NK-92 (cell line): ENCODE results near the gene GMPPA.

Experiments
- DNase-seq: peaks from one replicate; lab custom pipeline; 2025; ENCODE audit not compliant: unreplicated experiment; lab: John Stamatoyannopoulos, UW

Gene GMPPA

GRCh38 chr2:219484343-219485200, 14.1 kb upstream of the GMPPA start:
- no peak for DNase-seq

GRCh38 chr2:219485201-219485580, 13.5 kb upstream of the GMPPA start:
- DNase-seq: no peak

DNA sequence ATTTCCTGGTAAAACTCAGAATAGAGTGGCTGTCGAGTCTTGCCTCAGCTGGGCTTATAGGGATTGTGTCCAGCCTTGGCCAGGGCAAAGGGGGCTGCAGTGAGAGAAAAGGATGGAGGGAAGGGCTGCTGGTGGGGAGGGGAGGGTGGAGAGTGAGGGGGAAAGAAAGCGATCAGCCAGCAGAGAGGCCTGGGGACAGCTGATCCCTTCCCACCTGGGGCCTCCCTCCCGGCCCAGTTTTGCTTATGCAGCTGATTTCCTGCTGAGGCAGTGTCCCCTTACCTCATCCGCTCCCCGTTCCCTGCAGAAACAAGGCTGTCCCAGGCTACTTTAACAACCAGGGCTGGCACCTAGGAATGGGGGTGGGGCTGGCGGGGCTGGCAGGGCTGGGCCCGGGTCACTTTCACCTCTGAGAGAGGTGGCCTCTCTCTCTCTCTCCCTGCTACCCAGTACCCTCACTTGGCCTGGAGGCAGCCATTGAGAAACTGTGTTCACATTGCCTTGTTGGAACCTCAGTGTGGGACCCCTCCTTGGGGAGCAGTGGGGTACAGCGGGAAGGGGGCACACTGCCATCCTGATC, 12.2 kb upstream of the GMPPA start:
- no peak for DNase-seq

DNA sequence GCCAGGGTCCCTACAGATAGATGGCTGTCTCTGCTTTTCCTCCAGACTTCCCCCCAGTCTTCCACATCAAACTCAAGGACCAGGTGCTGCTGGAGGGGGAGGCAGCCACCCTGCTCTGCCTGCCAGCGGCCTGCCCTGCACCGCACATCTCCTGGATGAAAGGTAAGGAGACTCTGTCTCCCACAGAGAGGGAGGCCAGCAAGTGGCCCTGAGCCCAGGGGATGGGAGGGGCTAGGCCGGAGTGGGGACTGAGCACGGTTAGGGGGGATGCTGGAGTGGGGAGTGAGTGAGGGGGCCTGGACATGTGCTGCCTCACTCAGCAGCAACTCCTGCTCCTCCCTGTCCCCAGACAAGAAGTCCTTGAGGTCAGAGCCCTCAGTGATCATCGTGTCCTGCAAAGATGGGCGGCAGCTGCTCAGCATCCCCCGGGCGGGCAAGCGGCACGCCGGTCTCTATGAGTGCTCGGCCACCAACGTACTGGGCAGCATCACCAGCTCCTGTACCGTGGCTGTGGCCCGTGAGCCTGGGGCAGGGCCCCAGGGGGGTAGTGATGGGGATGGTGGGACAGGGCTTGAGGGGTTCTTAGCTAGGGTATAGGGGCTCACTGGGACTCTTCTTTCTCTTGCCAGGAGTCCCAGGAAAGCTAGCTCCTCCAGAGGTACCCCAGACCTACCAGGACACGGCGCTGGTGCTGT, 10.4 kb upstream of the GMPPA start:
- DNase-seq: no peak

DNA sequence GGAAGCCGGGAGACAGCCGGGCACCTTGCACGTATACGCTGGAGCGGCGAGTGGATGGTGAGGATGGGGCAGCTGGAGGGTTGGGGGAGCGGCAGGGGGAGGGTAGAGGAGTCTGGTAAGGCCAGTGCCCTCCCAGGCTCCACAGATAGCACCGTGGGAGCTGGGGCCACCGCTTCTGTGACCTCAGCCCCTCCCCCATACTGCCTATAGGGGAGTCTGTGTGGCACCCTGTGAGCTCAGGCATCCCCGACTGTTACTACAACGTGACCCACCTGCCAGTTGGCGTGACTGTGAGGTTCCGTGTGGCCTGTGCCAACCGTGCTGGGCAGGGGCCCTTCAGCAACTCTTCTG, 9.9 kb upstream of the GMPPA start:
- DNase-seq: no peak

- DNase-seq: no peak
Observed at GRCh38 chr2:219489315-219489714, 9.4 kb upstream of the GMPPA start.

DNA sequence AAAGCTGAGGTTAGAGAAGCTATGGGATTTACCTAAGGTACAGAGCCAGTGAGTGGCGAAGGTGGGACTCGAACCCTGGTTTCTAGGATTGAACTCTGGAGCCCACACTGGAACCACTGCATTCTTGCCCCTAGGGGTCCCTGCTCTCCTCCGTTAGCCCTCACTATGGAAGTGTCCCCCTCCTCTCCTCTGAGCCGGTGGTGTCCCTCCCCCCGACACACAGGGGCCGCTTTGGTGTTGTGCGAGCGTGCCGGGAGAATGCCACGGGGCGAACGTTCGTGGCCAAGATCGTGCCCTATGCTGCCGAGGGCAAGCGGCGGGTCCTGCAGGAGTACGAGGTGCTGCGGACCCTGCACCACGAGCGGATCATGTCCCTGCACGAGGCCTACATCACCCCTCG, 8.5 kb upstream of the GMPPA start:
- no peak for DNase-seq

DNA sequence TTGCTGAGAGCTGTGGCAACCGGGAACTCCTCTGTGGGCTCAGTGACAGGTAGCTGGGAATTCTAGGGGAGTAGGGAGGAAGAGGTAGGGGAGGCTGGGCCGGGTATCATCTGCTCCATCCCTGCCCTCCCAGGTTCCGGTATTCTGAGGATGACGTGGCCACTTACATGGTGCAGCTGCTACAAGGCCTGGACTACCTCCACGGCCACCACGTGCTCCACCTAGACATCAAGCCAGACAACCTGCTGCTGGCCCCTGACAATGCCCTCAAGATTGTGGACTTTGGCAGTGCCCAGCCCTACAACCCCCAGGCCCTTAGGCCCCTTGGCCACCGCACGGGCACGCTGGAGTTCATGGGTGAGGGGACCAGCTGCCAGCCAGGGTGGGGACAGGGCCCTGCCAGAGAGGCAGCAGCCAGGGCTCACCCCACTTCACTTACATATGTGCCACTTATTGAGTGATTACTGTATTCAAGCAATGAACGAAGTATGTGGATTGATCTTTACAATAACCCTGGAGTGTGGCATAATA, 8.0 kb upstream of the GMPPA start:
- no peak for DNase-seq

GRCh38 chr2:219491278-219491963, 7.3 kb upstream of the GMPPA start:
- no peak for DNase-seq

DNA sequence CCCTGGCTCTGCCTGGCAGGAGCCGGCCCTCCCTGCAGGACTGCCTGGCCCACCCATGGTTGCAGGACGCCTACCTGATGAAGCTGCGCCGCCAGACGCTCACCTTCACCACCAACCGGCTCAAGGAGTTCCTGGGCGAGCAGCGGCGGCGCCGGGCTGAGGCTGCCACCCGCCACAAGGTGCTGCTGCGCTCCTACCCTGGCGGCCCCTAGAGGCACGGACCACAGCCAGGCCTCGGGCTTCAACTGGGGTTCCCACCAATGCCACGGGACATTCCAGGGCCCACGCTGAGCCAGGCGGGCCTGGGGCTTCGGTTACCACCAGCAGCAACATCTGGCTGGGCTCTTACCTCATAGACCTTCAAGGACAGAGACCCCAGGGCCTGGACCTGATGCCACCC, 6.1 kb upstream of the GMPPA start:
- no peak for DNase-seq

GRCh38 chr2:219493086-219493485, 5.6 kb upstream of the GMPPA start:
- no peak for DNase-seq

GRCh38 chr2:219494952-219495530, 3.6 kb upstream of the GMPPA start:
- no peak for DNase-seq

DNA sequence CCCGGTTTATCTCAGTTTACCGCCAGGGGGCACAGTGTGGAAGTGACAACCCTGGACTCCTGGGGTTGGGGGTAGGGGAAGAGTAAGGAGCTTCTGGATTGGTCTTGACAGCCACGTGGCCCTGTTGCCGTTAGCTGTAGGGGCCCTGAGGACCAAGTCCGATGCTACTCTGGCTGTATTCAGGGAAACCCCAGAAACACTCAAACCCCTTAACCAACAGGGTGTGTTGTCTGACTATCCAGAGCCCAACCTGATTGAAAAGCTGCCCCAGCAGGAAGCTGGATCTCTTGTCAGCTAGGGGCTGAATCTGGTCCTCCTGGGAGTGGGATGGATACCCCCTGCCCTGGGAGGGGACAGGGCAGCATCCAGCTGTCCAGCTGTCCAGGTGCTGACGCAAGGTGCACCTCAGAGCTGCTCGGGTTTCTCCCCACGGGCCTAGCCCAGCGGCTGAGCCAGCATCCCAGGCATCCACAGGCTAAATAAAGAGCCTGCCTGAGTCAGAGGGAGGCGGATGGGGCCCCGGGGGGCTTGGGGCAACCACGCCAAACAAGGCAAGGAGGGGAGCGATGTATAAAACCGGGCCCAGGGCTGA, 3.1 kb upstream of the GMPPA start:
- DNase-seq: no peak

- DNase-seq: no peak
Observed at GRCh38 chr2:219496247-219496824, 2.4 kb upstream of the GMPPA start.

DNA sequence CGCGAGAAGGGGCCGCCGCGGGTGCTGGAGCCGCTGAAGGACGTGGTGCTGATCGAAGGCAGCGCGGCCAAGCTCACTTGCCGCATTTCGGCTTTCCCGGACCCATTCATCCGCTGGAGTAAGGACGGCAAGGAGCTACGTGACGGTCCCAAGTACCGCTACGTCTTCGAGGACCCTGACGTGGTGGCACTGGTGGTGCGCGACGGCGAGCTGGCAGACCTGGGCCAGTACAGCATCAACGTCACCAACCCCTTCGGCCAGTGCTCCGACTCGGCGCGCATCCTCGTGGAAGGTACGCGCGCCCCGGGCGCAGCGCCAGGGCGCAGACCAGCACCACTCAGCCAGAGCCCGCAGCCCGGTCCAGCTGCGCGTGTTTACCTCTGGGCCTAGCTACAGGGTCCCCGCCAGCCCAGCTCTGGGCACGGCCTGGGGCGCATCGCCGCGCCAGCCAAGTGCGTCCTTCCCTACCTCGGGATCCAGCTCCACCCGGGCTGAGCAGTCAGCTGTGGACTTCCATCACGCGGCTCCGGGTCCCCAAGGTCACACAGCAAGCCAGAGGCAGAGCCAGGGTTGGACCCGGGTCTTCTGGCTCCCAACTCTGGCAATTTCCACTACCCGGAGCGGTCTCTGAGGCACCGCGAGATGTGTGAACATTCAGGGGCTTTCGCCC, 1.7 kb upstream of the GMPPA start:
- DNase-seq: no peak

DNA sequence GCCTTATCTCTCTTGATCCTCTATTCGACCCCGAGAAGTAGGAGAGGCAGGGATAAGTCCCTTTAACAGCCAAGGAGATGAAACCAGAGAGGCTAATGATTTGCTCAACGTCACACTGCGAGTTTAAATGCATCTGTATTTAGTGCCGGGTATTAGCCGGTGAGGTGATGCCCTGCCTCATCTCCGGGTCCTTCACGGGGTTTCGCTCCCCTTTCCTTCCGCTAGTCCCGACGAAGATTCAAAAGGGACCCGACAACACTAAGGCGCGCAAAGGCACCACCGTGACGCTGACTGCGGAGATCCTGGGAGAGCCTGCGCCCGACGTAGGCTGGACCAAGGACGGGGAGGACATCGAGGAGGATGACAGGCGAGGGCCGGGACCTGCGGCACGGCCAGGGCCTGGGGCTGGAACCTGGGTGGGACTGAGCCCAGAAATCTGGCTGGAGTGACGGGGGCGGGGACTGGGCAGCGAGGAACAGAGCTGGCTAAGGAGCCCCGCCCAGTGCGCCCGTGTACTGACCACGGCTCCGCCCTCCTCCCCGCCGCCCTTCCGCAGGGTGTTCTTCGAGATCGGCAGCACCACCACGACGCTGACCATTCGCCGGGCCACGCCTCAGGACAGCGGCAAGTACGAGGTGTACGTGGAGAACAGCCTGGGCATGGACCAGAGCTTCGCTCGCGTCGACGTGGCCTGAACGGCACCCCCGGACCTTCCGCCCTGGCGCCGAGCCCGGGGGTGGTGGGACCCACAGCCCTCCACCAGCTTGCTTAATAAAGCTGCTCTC, 1.0 kb upstream of the GMPPA start:
- DNase-seq: no peak

DNA sequence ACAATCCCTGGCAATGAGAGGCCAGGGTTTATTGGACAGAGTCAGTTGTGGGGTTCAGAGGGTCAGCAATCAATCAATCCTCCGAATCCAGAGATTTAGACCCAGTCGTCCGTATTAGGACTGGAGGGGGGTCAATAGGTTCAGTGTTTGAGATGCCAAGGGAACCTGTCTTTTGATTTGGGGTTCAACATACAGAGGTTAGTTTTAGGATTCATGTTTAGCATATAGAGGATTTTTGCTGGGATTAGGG, 292 bp downstream of the GMPPA start:
- no peak for DNase-seq

DNA sequence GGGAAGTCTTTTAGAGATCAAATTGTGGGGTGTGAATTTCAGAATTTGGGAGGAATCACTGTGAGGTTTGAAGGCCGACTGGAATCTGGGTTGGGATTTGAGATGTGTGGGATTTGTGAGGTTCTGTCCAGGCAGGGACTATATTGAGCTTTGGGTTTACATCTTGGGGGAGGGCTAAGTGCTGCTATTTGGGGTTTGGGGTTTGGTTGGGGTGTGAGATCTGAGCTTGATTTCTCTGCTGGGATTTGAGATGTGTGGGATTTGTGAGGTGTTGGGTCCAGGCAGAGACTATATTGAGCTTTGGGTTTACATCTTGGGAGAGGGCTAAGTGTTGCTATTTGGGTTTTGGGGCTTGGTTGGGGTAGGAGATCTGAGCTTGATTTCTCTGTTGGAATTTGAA, 864 bp downstream of the GMPPA start:
- DNase-seq: no peak

DNA sequence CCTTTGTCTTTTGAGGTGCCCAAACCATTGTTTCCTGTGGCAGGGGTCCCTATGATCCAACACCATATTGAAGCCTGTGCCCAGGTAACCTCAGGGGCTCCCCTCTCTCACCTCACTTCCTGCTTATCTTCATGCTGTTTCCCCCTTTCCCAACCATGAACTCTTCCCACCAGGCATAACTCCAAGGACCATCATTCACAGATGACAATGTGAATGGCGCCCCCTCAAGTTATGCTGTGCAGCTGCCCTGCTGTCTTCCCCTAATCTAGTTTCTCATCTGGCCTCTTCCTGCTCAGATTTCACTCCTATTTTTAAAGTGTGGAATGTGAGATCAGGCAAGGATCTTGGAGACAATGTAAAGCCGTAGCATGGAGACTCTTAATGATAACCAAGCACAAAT, 1.4 kb downstream of the GMPPA start:
- no peak for DNase-seq
